WTC11 (cell line): ENCODE data around the gene CCP110. TPM values are rescaled to one million over a fixed set of nuclear protein-coding genes. Genes with fewer than 3 reads are reported as not detected.

Experiments used
- ATAC-seq: fragments of 200-7000 bp; cut with Tn5 transposase; 2 replicates; pipeline ENCODE4 v1.10.0; 2021; ENCODE audit warnings: mild to moderate bottlenecking, moderate library complexity
- CTCF ChIA-PET: fragments of 300-600 bp; sonication (Branson Sonifier 250); formaldehyde crosslinking; loops from one replicate; lab custom pipeline; 2021; ENCODE audit warnings: antibody characterized with exemption; lab: Charles Lee
- POLR2A ChIA-PET: fragments of 350-600 bp; sonication (Branson Sonifier 250); formaldehyde crosslinking; loops from one replicate; lab custom pipeline; 2021; ENCODE audit warnings: antibody characterized with exemption; lab: Charles Lee
- DNase-seq: peaks from one replicate; pipeline ENCODE4 v3.0.0; 2021; ENCODE audit warnings: low spot score
- H3K27ac Mint-ChIP-seq: 2 replicates; pipeline ENCODE4 v1.8.0; 2021; ENCODE audit warnings: mixed read lengths
- H3K27me3 Mint-ChIP-seq: 2 replicates; pipeline ENCODE4 v1.8.0; 2021; ENCODE audit warnings: low read depth, mild to moderate bottlenecking, moderate library complexity, mixed read lengths
- H3K36me3 Mint-ChIP-seq: 2 replicates; pipeline ENCODE4 v1.8.0; 2021; ENCODE audit warnings: mixed read lengths
- H3K4me1 Mint-ChIP-seq: 2 replicates; pipeline ENCODE4 v1.8.0; 2022; ENCODE audit warnings: mixed read lengths
- H3K4me3 Mint-ChIP-seq: 2 replicates; pipeline ENCODE4 v1.8.0; 2021; ENCODE audit warnings: mild to moderate bottlenecking, moderate library complexity, mixed read lengths
- H3K9me3 Mint-ChIP-seq: 2 replicates; pipeline ENCODE4 v1.8.0; 2021; ENCODE audit warnings: mixed read lengths
- AFF4 ChIP-seq: sonication (generic); formaldehyde crosslinking; IDR thresholded peaks from 2 replicates; pipeline ENCODE4 v1.8.1; 2023; ENCODE audit warnings: mild to moderate bottlenecking, missing genetic modification reagents, borderline replicate concordance
- CREB1 ChIP-seq: sonication (generic); formaldehyde crosslinking; IDR thresholded peaks from 2 replicates; pipeline ENCODE4 v1.8.0; 2023; ENCODE audit warnings: mild to moderate bottlenecking, missing genetic modification reagents
- CTCF ChIP-seq: fragments of 200-600 bp; IDR thresholded peaks from 2 replicates; pipeline ENCODE4 v1.8.0; 2022; ENCODE audit warnings: antibody characterized with exemption
- ESRRA ChIP-seq: sonication (generic); formaldehyde crosslinking; IDR thresholded peaks from 2 replicates; pipeline ENCODE4 v1.8.1; 2022; ENCODE audit warnings: mild to moderate bottlenecking, missing genetic modification reagents, borderline replicate concordance
- FOXJ3 ChIP-seq: sonication (generic); formaldehyde crosslinking; IDR thresholded peaks from 2 replicates; pipeline ENCODE4 v1.9.0; 2021; ENCODE audit warnings: missing genetic modification reagents, mild to moderate bottlenecking, borderline replicate concordance
- FOXP1 ChIP-seq: sonication (generic); formaldehyde crosslinking; IDR thresholded peaks from 2 replicates; pipeline ENCODE4 v1.8.0; 2022; ENCODE audit warnings: missing genetic modification reagents, mild to moderate bottlenecking, moderate library complexity, borderline replicate concordance
- GABPB1 ChIP-seq: sonication (generic); formaldehyde crosslinking; IDR thresholded peaks from 2 replicates; pipeline ENCODE4 v1.8.1; 2023; ENCODE audit warnings: mild to moderate bottlenecking, missing genetic modification reagents
- IRF2 ChIP-seq: sonication (generic); formaldehyde crosslinking; IDR thresholded peaks from 2 replicates; pipeline ENCODE4 v1.8.0; 2022; ENCODE audit warnings: low read depth, missing genetic modification reagents, borderline replicate concordance
- JAZF1 ChIP-seq: fragments of 250-450 bp; sonication (Bioruptor Pico); IDR thresholded peaks from 2 replicates; pipeline ENCODE4 v1.9.0; 2021; ENCODE audit warnings: moderate library complexity, mild to moderate bottlenecking, inconsistent platforms
- MLX ChIP-seq: sonication (generic); formaldehyde crosslinking; IDR thresholded peaks from 2 replicates; pipeline ENCODE4 v1.8.1; 2023; ENCODE audit warnings: mild to moderate bottlenecking, missing genetic modification reagents, moderate library complexity
- MYBL2 ChIP-seq: sonication (generic); formaldehyde crosslinking; IDR thresholded peaks from 2 replicates; pipeline ENCODE4 v1.8.1; 2023; ENCODE audit warnings: mild to moderate bottlenecking, moderate library complexity, missing genetic modification reagents
- NFATC4 ChIP-seq: fragments of 250-450 bp; sonication (Bioruptor Pico); IDR thresholded peaks from 2 replicates; pipeline ENCODE4 v1.9.0; 2021; ENCODE audit warnings: mild to moderate bottlenecking
- NFE2L1 ChIP-seq: sonication (generic); formaldehyde crosslinking; IDR thresholded peaks from 2 replicates; pipeline ENCODE4 v1.8.1; 2023; ENCODE audit warnings: missing genetic modification reagents
- RORB ChIP-seq: fragments of 250-450 bp; sonication (Bioruptor Pico); IDR thresholded peaks from 2 replicates; pipeline ENCODE4 v1.9.0; 2021; ENCODE audit warnings: mild to moderate bottlenecking
- STAT6 ChIP-seq: sonication (generic); formaldehyde crosslinking; conservative IDR thresholded peaks from 2 replicates; pipeline ENCODE4 v1.8.1; 2023; ENCODE audit warnings: mild to moderate bottlenecking, low read depth, missing genetic modification reagents, moderate library complexity
- TCF7 ChIP-seq: sonication (generic); formaldehyde crosslinking; IDR thresholded peaks from 2 replicates; pipeline ENCODE4 v1.8.0; 2022; ENCODE audit warnings: mild to moderate bottlenecking, low read depth, missing genetic modification reagents, moderate library complexity
- ZMAT4 ChIP-seq: fragments of 250-450 bp; sonication (Bioruptor Pico); IDR thresholded peaks from 2 replicates; pipeline ENCODE4 v1.9.0; 2021; ENCODE audit warnings: mild to moderate bottlenecking
- ZNF317 ChIP-seq: sonication (generic); formaldehyde crosslinking; IDR thresholded peaks from 2 replicates; pipeline ENCODE4 v1.8.1; 2023; ENCODE audit warnings: low read depth, mild to moderate bottlenecking, moderate library complexity, missing genetic modification reagents, borderline replicate concordance
- total RNA-seq: library from RNA; stranded (reverse); gene quantifications from 3 replicates; pipeline ENCODE4 v1.2.3, GENCODE V29; 2021

The CCP110 gene
- total RNA-seq, 1 experiment from 2014 or later = 23.9 TPM

- no peaks in the 10 kb centered on the region for H3K27me3 Mint-ChIP-seq
- DNase-seq (no peak), ATAC-seq (no peak)
- CTCF ChIA-PET = no interaction called here
- no peak for TF ChIP-seq STAT6 (CRISPR knock-in tag)
- TF ChIP-seq FOXP1 = no peak
- no peak for TF ChIP-seq MYBL2
- TF ChIP-seq CREB1 (CRISPR knock-in tag) = no peak
- TF ChIP-seq FOXJ3 (CRISPR knock-in tag) = no peak
- no peak for TF ChIP-seq TCF7 (CRISPR knock-in tag)
- TF ChIP-seq ZMAT4 = no peak
- no peak for TF ChIP-seq NFATC4 (CRISPR knock-in tag)
- no peak for TF ChIP-seq IRF2 (CRISPR knock-in tag)
- no peak for TF ChIP-seq ZNF317 (CRISPR knock-in tag)
- TF ChIP-seq JAZF1 (CRISPR knock-in tag) = no peak
- TF ChIP-seq ESRRA = no peak
- TF ChIP-seq RORB (CRISPR knock-in tag) = no peak
- TF ChIP-seq AFF4 (CRISPR knock-in tag) = no peak
- TF ChIP-seq MLX (CRISPR knock-in tag) = no peak
- H3K4me3 Mint-ChIP-seq = no peak overlapping the region
- no peaks in the 10 kb centered on the region for H3K9me3 Mint-ChIP-seq
- H3K4me1 Mint-ChIP-seq = peaks cover 12% of the 10 kb centered on the region
- POLR2A ChIA-PET = no interaction called here
- H3K27ac Mint-ChIP-seq = no peak overlapping the region
- peaks cover 54% of the 10 kb centered on the region for H3K36me3 Mint-ChIP-seq
Measured at GRCh38 chr16:19515757-19516156, 8.0 kb upstream of the CCP110 start.

GRCh38 chr16:19517424-19518089, 6.2 kb upstream of the CCP110 start:
- ATAC-seq (no peak), DNase-seq (no peak)
- no peak overlapping the region for H3K27ac Mint-ChIP-seq
- POLR2A ChIA-PET = no interaction called here
- peaks cover 44% of the 10 kb centered on the region for H3K36me3 Mint-ChIP-seq
- H3K4me1 Mint-ChIP-seq = peaks cover 24% of the 10 kb centered on the region
- TF ChIP-seq NFE2L1 (no peak), RORB (CRISPR knock-in tag) (no peak), GABPB1 (CRISPR knock-in tag) (no peak), TCF7 (CRISPR knock-in tag) (no peak), CTCF (no peak)
- H3K9me3 Mint-ChIP-seq = no peaks in the 10 kb centered on the region
- CTCF ChIA-PET = interaction anchor here (1.8 kb wide), 1 partner anchor 15 kb away, joined by 5 read pairs; no protein-coding TSS in a partner anchor
- H3K4me3 Mint-ChIP-seq = no peak overlapping the region
- no peaks in the 10 kb centered on the region for H3K27me3 Mint-ChIP-seq
